LHCN-M2 (cell line): ENCODE data around the gene MATN4. TPM values are rescaled to one million over a fixed set of nuclear protein-coding genes. Genes with fewer than 3 reads are reported as not detected.

Experiments
- DNase-seq: peaks from one replicate; pipeline ENCODE4 v3.0.0-alpha.2; 2012; ENCODE audit warnings: low read depth
- total RNA-seq: library from RNA; depleted of rRNA; stranded (reverse); fragments of >200 nt; gene quantifications from 2 replicates; pipeline ENCODE4 v1.2.3, GENCODE V29; 2014

Gene MATN4
- total RNA-seq, 1 experiment from 2014 or later, result 0.23 TPM

DNA sequence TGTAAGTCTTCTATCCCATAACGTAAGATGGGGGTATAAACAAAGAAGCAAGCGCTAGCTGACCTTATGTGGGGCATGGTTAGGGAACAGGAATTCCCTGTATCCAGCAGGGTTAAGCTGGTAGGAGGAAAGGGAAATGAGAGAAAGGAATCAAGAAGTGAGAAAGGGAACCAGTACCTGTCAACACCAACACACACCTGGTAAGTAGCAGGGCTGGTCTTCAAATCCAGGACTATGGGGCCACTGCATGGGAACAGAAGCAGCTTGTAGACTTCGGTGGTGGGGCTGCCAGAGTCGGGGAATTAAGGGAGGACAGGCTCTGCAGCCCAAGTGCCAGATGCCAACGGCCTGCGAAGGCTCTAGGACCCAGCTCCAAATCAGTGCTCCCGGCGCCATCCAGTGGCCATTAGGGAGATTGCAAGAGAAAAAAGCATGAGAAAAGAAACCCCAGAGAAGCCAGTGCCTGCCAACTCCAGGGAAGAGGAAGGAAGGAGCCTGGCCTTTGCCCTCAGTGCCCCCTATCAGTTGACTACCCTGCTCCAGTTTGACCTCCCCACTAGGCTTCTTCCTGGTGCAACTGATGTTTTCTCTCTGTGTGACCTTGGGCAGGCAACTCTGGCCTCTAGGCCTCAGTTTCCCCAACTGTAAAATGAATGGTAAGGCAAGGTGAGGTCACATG lies 17.3 kb downstream of the MATN4 start:
- DNase-seq, result peak; percentile 74

DNA sequence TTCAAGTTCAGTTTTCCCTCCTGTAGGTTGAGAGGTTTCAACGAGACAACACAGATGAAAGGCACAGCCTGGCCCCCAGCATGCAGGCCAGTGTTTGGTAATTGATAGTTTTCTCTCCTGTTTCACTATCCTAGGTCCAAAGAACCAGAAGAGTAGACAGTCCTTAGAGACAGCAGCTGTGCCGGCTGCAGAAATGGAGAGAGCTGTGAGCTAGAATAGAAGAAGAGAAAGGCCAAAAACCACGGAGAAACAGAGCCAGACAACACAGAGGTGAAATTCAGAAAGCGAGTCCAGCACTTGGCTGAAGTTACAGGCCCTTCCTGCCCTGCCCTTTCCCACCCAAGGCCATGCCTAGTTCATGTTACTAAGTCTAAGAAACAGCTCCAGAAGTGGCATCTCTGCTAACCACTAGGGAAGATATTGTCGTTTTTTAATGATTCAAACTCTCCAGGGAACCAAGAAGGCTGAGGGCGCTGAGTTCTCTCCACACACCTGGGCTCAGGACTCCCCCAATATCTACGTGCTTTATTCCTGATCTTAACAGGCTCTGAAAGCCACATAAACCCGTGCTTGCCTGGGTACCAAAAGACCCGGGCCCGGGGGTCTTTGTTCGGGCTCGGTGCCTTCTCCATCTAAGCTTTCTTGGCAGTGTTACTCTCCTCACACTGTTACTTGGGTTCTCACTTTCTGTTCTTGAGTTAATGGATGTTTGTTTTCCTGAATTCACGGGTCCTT lies 18.0 kb downstream of the MATN4 start:
- DNase-seq, result no peak

DNA sequence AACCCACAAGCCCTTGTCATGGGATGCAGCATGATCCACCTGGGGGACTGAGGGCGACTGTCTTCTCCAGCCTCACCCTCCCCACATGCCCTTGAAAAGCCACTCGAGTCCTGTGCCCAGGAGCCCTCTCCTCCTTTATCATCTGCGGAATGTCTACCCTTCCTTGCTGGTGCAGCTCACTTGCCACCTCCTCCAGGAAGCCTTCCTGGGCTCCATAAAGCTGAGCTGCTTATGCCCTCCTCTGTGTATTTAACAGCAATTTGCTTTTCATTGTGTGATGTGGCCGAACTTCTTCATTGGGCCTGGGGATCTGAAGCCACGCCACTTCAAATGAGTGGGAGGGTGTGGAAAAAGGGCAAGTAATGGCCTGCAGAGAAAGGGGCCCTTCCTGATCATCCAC lies 19.2 kb downstream of the MATN4 start:
- no peak for DNase-seq

DNA sequence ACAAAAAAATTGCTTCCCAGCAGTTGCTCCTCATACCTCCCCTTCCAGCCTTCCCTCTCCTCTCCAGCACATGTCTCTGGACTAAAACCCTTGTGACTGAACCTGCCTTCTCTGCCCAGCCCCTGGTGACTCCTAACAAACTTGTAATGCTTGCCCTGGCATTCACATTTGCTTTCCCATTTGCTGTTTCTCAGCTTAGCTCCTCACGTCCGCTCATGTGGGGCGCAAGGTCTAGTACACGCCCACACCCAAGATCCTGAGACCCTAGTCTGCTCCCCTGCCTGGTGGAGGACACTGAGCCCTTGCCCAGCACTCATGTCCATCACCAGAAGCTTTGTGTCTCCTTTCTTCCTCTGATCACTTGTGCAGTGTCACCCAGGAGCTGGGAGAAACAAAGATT lies 19.7 kb downstream of the MATN4 start:
- no peak for DNase-seq

DNA sequence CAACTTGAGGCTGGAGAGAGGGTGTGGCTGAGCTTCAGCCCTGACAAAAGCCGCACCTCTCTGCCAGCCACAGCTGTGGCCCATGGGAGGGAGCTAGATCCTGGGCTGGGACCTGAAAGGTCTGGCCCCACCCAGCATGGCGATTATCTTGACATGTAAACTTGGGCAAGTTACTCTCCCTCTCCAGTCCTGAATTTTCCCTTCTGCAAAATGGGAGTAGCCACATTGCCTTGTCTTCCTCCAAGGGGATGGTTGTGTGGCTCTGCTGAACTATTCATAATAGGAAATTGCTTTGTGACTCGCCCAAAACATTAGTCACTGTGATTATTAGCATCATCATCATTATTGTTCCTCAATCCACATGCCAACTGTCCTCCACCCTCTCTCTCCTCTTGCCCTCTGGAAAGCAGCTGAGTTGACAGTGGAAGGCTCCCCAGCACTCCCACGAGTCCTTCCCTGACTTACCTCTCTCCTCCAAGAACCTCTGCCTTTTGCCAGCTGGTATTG lies 24.5 kb downstream of the MATN4 start:
- DNase-seq, result no peak

DNA sequence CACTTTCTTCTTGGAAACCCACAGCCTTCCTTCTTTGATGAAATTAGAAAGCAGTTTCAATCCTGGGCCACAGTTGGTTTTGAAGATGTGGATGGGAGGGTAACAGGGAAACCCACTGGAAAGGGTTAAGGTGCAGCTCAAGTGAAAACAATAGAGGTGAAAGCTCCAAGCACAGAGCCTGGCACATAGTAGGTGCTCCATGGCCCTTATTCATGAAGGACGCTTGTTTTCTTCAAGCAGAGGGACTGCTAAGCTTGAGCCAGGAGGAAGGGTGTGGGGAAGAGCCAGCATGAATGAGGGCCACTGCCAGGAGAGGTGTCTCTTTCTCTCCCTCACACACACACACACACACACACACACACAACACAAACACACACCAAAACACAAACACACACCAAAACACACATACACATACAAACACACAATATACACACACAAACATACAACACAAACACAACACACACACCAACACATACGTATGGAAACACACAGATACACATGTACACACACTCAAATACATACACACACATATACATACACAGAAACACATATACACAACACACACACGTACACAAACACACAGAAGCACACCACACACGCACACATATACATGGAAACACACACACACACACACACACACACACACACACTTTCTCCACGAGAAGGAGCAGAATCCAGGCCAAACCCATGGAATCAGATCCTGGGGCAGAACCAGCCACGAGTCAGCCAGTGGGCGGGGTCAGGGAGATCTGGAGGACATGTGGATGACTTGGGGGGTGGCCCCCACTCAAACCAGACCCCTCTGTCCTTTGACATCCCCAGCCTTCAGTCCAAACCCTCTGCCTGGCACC lies 25.2 kb downstream of the MATN4 start:
- no peak for DNase-seq

DNA sequence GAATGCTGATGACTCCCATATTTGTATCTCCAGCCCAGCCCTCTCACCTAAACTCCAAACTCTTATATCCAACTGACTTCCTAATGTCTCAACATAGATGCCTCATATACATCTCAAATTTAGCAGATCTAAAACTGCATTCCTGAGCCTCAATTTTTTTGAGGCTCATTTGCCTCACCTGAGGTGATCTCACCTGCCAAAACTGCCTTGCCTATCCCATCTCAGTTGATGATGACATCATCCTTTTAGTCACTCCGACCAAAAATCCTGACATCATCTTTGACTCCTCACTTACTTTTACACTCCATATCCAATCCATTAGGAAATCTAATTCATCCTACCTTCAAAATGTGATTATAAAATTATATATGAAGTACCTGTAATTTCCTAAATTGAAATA lies 28.1 kb downstream of the MATN4 start:
- DNase-seq, result no peak

DNA sequence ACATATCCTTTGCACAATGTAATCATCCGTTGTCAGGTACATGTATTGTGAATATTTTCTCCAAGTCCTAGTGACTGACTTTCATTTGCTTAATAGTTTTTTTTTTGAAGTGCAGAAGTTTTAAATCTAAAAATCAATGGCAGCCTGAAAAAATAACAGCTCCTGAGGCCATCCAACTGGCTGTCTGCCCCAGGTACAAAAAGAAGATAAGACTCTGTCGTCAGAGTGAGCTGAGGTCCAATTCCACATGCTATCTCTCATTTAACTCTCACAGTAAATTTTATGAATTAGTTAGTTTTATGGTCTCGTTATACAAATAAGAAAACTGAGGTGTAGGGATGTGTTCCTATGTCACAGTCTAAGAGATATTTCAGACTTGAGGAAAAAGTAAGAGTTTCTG lies 32.8 kb downstream of the MATN4 start:
- DNase-seq, result no peak

DNA sequence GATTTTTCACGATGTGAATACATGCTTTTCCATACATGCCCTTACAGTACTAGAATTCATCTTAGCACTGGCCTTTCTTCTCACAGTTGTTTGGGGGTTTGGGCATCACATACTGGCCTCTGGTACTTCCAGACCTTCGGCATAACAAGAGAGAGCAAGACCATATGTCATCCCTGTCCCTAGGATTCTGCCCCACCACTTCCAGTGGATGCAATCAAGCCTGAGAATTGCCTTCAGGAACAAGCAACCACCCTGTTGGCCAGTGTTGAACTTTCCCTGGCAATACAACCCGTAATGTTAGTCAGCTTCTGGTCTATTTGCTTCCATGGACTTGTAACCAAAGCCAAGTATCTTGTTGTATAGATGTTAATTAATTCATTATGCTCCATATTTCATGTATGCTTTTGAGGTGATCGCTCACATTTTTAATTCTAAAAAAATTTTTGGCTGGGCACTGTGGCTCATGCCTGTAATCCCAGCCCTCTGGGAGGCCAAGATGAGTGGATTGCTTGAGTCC lies 38.3 kb downstream of the MATN4 start:
- no peak for DNase-seq

DNA sequence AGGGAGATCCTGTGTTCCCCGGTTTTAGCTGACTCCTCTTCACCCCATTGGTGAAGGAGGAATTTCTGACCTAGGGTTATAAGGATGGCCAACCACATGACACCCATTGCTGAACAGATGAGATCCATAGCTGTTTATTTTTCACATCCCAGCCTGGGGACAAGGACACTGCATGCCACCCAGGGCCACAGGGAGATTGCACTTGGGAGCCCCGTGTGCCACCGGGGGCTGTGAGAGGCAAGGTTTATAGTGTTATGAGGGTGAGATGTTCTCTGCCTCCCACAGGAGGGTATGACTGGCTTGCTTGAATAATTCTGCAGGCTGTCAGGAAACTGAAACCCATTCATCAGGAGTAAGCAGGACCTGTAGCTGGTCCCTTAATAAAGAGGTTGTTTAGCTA lies 39.0 kb downstream of the MATN4 start:
- DNase-seq, result no peak

DNA sequence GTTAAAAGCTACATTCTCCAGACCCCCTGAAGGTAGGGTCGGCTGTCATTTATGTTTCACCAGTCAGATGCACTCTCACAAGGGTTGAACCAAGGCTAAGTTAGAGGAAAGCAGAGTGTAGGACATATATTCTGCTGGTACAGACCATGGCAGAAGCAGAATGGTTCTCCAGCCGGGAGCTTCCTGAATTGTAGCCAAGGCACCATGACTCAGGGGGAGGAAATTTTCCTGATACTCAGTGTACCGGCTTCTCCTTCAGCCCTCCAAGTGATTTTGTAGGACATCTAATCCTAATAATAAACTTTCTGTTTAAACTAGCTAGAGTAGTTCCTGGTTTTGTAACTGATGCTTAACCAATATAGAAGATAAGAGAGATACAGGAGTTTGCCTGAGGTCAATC lies 39.6 kb downstream of the MATN4 start:
- no peak for DNase-seq

DNA sequence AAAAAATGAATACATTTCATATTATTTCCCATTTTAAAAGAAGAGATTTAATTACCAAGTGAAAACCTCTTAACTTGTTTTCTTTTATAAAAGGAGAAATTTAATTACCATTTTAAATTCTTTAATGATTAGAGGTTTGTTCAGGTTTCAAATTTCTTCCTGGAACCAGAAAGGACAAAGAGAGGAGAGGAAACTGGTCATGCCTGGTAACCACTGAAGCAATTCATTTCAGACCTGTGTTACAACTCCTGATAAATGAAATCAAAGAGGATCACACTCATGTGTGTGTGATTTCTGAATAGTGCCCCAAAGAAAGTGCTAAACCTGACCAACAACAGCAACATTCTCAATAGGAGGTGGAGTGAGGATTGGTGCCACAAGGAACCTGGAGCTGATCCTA lies 41.1 kb downstream of the MATN4 start:
- DNase-seq, result no peak

DNA sequence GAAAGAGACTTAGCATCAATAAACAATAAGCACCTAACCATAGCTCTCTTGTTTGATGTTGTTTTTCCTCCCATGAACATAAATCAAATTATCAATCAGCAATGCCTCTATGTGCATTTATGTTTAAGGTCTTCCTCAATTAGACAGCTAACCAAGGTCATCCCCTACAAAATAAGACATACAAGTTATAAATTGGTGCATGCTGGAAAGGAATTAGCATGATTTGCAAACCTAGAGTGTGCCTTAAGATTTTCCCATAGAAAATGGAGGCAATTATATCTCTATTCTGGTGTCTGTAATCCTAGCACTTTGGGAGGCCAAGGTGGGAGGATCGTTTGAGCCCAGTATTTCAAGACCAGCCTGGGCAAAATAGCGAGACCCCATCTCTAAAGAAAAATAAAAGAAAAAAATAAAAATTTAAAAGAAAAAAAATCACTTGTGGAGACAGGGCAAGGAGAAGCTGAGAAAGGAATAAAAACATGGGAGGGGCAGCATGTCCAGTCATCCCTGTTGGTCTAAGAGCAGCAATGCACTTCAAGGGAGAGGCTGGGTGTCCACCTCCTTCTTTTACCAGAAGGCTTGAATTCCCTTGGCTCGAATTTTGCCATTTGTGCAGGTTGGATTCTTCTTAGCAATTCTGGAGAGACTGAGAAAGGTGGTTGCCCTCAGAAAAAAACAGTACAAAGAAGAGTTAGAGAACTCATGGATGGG lies 44.4 kb downstream of the MATN4 start:
- DNase-seq, result no peak

DNA sequence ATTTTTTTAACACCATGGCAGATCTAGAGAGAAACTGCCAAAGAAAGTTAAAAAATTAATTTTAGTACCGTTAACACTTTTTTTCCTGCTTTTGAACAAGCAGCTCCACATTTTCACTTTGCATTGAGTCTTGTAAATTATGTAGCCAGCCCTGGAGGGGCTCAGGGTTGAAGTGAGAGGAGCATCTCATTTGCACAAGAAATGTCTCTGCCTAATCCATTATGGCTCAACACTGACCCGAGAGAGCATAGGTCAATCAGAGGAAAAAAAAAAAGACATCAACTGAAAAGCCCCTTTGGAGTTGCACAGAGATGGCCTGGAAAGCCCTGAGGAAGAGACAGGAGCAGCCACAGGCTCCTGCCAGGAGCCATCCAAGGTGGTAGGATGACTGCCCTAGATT lies 49.4 kb downstream of the MATN4 start:
- DNase-seq, result no peak

DNA sequence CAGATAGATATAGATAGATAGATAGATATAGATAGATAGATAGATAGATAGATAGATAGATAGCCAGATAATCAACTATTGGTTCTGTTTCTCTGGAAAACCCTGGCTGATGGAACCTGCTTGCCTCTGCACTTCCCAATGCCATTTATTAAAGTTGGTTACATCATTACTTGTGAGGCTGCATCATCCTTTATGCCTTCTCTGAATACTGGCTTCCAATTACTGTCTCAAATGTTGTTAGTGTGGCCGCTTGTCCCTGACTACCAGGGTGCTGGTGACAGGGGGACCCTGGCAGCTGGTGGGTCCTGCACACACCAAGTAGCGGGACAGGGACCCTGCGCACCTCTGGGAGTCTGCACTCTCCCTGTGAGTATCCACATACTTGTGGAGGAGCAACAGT lies 49.8 kb downstream of the MATN4 start:
- DNase-seq, result no peak

DNA sequence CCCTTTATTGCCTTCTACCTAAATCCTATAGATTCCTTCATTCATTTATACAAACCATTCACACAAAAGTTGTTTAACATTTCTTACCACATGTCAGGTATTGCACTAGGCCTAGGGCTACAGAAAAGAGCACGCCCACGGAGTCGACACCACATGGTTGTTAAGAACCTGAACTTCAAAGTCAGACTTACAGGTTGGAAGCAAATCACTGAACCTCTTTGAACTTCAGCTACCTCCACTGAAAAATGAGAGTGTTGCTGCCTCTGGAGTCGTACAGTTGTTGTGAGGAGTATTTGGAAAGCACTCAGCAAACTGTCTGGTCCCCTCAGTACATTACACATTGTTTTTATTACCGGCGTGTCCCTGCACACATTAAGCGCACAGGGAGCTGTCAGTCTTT lies 50.4 kb downstream of the MATN4 start:
- DNase-seq, result no peak

DNA sequence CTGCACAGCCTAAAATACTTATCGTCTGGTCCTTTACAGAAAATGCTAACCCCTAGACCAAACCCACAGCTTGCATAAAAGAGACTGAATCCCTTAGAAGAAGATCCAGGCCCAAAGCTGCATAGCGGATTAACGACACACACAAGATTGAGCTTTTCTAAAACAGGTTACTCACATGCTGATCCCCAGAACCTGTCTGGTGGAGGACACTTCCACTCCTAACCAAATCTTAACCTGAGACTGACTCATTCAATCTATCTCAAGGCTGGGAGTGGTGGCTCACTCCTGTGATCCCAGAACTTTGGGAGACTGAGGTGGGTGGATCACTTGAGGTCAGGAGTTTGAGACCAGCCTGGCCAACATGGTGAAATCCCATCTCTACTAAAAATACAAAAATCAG lies 50.9 kb downstream of the MATN4 start:
- no peak for DNase-seq

DNA sequence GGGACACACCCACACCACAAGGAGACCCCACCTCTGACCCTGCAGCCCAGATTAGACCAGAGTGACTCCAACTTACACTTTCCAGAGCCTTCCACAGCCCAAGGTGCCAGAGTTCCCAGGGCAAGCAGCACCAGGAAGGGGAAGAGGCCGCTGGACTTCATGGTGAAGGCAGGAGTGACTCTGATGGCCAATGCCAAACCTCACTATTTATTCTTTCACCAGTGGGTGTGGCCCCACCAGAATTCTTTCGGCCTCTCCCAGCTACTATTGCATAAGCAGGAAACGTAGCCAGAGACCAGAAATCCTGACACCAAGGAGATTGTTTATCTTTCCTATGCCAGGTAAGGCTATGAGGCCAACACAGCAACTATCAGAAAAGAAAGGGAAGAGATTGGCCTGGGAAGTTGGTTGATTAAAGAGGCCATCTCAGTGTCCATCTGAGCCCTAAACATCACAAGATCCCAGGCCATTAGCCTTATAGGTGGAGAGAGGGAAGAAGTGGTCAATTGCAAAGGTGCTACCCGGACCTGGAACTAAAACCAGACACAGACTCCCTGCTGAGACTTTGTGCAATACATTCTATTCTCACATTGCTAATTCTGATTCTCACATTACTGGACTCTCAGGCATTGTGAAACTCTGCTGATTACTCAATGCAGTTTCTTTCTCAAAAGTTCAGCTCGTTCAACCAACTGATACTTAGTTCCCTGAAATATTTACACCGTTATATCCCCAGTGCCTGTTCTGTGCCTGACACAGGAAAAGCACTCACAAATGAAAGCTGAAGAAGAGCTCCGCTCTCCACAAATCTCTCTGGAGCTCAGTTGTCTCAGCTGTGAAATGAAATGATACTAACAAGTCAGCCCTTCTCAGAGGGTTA lies 53.5 kb downstream of the MATN4 start, which contains the start of gene SLPI:
SLPI (minus strand) TSS at position 182 of the 880 bp plus-strand sequence; CDS start at position 161, 21 bp downstream.
- peak; percentile 45 for DNase-seq

DNA sequence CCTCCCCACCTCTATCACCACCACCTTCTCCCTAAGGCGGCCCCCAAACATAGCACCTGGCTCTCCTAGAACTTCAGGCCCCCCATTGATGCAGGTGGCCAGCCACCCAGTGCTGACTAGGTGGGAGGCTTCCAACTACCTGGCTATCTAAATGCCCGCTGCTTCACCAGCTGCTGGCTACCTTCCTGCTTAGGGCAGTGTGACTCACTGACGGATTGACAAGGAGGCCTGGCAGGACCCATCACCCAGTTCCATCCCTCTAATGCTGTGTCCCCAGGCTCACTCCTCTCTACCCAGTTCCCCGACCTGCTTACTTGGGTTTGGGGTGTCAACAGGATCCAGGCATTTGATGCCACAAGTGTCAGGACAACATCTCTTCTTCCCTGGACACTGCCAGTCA lies 54.8 kb downstream of the MATN4 start:
- no peak for DNase-seq

DNA sequence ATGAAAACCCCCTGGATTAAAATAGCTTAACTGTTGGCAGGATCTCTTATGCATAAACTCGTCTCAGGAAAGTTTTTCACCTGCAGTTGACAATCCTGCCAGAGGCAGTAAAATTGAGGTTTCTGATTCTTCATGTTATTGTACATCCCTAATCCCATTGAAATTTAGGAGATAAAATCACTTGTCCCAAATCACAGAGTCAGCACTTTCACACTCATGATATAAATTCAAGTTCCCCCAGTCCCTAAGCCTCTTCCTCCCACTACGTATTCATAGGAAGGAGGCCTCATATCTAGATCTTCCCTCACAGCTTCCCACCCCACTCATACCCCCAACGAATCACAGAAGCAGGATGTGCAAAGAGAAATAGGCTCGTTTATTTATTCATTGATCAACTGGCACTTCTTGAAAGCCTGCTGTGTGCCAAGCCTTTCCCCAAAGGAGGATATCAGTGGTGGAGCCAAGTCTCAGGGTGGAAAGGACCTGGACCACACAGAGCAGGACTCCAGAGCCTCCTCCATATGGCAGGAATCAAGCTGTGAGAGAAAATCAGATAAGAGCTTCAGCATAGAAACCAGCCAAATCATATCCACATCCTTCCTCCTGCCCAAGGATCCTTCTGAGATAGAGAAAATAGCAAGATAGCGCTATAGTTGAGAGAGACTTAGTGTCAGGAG lies 56.1 kb downstream of the MATN4 start:
- DNase-seq, result no peak
